Astrocyte (in vitro differentiated cells and primary cell): ENCODE data around the gene GLT8D1. TPM values are rescaled to one million over a fixed set of nuclear protein-coding genes. Genes with fewer than 3 reads are reported as not detected.

ENCODE experiments used
- DNase-seq: peaks from one replicate; pipeline ENCODE4 v3.0.0-alpha.2; 2010; ENCODE audit warnings: low read depth
- FAIRE-seq: peaks from 2 replicates; lab custom pipeline; 2011; peaks lifted over from hg19 to GRCh38; lab: Jason Lieb, UNC
- H2AFZ ChIP-seq: 2 replicates; pipeline ENCODE4 v1.6.0; 2012; ENCODE audit warnings: low read depth, low read length, inconsistent platforms
- H3K27ac ChIP-seq: 2 replicates; pipeline ENCODE4 v1.5.1; 2011; ENCODE audit warnings: low read depth, low read length, inconsistent platforms
- H3K27me3 ChIP-seq: 2 replicates; pipeline ENCODE4 v1.6.0; 2011; ENCODE audit warnings: low read length, inconsistent platforms; ENCODE audit not compliant: insufficient read depth
- H3K36me3 ChIP-seq: 2 replicates; pipeline ENCODE4 v1.5.1; 2011; ENCODE audit warnings: low read length, inconsistent platforms; ENCODE audit not compliant: insufficient read depth
- H3K4me1 ChIP-seq: 2 replicates; pipeline ENCODE4 v1.5.1; 2011; ENCODE audit warnings: low read length, inconsistent platforms; ENCODE audit not compliant: insufficient read depth
- H3K4me2 ChIP-seq: 2 replicates; pipeline ENCODE4 v1.6.0; 2012; ENCODE audit warnings: low read length, inconsistent platforms
- H3K4me3 ChIP-seq: 2 replicates; pipeline ENCODE4 v1.5.1; 2011; ENCODE audit warnings: low read depth, mild to moderate bottlenecking, low read length, inconsistent platforms; ENCODE audit not compliant: insufficient read depth
- H3K79me2 ChIP-seq: 2 replicates; pipeline ENCODE4 v1.6.0; 2012; ENCODE audit warnings: mild to moderate bottlenecking, low read length, inconsistent platforms; ENCODE audit not compliant: insufficient read depth
- H3K9ac ChIP-seq: 2 replicates; pipeline ENCODE4 v1.6.0; 2012; ENCODE audit warnings: mild to moderate bottlenecking, low read length, inconsistent platforms
- H3K9me3 ChIP-seq: 2 replicates; pipeline ENCODE4 v1.5.1; 2012; ENCODE audit warnings: low read depth, mild to moderate bottlenecking, low read length, inconsistent platforms; ENCODE audit not compliant: insufficient read depth
- H4K20me1 ChIP-seq: 2 replicates; pipeline ENCODE4 v1.6.0; 2012; ENCODE audit warnings: low read length, inconsistent platforms; ENCODE audit not compliant: insufficient read depth
- H3K27ac Mint-ChIP-seq: one replicate; pipeline ENCODE4 v1.8.0; 2021; ENCODE audit warnings: mild to moderate bottlenecking, mixed read lengths; ENCODE audit not compliant: unreplicated experiment
- H3K27me3 Mint-ChIP-seq: one replicate; pipeline ENCODE4 v1.8.0; 2021; ENCODE audit warnings: low read depth, mixed read lengths; ENCODE audit not compliant: unreplicated experiment
- H3K36me3 Mint-ChIP-seq: one replicate; pipeline ENCODE4 v1.8.0; 2021; ENCODE audit warnings: low read depth, mixed read lengths; ENCODE audit not compliant: unreplicated experiment
- H3K4me1 Mint-ChIP-seq: one replicate; pipeline ENCODE4 v1.8.0; 2021; ENCODE audit warnings: low read depth, mixed read lengths; ENCODE audit not compliant: unreplicated experiment
- H3K4me3 Mint-ChIP-seq: one replicate; pipeline ENCODE4 v1.8.0; 2021; ENCODE audit warnings: mild to moderate bottlenecking, moderate library complexity, mixed read lengths; ENCODE audit not compliant: unreplicated experiment
- H3K9me3 Mint-ChIP-seq: one replicate; pipeline ENCODE4 v1.8.0; 2021; ENCODE audit warnings: mild to moderate bottlenecking, mixed read lengths; ENCODE audit not compliant: unreplicated experiment
- EZH2 ChIP-seq: IDR thresholded peaks from 2 replicates; pipeline ENCODE4 v1.6.1; 2012; ENCODE audit warnings: mild to moderate bottlenecking, low read length, inconsistent platforms; ENCODE audit not compliant: insufficient read depth
- total RNA-seq: library from RNA; stranded (reverse); gene quantifications from 2 replicates; pipeline ENCODE4 v1.2.1, GENCODE V29; 2021
- TF ChIP-seq, protein P1 (sequence below): IDR thresholded peaks from 2 replicates; pipeline ENCODE4 v1.5.1; 2011; ENCODE audit warnings: low read depth, mild to moderate bottlenecking, inconsistent platforms, low read length, moderate library complexity; ENCODE audit not compliant: insufficient read depth

Gene GLT8D1
- total RNA-seq, 1 donor from 2014 or later, result 78.2 TPM

DNA sequence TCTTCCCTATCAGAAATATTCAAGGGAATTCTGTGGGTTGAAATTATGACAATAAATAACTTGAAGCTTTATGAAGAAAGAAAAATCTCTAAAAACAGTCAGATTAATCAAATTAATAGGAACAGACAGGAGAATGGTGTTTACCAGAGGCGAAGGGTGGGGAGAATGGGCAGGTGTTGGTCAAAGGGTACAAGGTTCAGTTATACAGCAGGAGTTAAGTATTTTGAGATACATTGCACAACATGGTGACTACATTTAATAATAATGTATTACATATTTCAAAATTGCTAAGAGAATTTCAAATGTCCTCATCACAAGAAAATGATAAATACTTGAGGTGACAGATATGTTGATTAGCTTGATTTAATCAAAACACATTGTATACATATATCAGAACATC lies 18.9 kb upstream of the GLT8D1 start:
- Mint-ChIP-seq H3K27me3 (no peaks in the 10 kb centered on the region), H3K36me3 (peaks cover 29% of the 10 kb centered on the region), H3K4me3 (no peak overlapping the region), H3K9me3 (peaks cover 18% of the 10 kb centered on the region), H3K4me1 (no peaks in the 10 kb centered on the region), H3K27ac (no peak overlapping the region)
- Histone ChIP-seq H4K20me1 (no peaks in the 10 kb centered on the region), H3K9me3 (no peaks in the 10 kb centered on the region), H3K4me1 (no peaks in the 10 kb centered on the region), H3K4me3 (no peak overlapping the region), H3K9ac (no peak overlapping the region), H3K27ac (no peak overlapping the region), H3K79me2 (no peaks in the 10 kb centered on the region), H3K27me3 (no peaks in the 10 kb centered on the region), H3K36me3 (peaks cover 3% of the 10 kb centered on the region), H3K4me2 (no peak overlapping the region), H2AFZ (no peak overlapping the region)
- no peak for FAIRE-seq
- TF ChIP-seq, protein P1, sequence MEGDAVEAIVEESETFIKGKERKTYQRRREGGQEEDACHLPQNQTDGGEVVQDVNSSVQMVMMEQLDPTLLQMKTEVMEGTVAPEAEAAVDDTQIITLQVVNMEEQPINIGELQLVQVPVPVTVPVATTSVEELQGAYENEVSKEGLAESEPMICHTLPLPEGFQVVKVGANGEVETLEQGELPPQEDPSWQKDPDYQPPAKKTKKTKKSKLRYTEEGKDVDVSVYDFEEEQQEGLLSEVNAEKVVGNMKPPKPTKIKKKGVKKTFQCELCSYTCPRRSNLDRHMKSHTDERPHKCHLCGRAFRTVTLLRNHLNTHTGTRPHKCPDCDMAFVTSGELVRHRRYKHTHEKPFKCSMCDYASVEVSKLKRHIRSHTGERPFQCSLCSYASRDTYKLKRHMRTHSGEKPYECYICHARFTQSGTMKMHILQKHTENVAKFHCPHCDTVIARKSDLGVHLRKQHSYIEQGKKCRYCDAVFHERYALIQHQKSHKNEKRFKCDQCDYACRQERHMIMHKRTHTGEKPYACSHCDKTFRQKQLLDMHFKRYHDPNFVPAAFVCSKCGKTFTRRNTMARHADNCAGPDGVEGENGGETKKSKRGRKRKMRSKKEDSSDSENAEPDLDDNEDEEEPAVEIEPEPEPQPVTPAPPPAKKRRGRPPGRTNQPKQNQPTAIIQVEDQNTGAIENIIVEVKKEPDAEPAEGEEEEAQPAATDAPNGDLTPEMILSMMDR, result no peak
- TF ChIP-seq EZH2, result no peak
- no peak for DNase-seq

DNA sequence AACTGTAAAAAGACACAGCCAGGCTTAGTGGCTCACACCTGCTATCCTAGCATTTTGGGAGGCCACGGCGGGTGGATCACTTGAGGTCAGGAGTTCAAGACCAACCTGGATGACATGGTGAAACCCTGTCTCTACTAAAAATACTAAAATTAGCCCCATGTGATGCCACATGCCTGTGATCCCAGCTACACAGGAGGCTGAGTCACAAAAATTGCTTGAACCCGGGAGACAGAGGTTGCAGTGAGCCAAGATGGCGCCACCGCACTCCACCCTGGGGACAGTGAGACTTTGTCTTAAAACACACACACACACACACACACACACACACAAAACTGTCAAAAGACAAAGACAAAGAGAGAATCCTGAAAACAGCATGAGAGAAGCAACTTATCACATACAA lies 18.3 kb upstream of the GLT8D1 start:
- Histone ChIP-seq H3K9me3 (no peaks in the 10 kb centered on the region), H4K20me1 (no peaks in the 10 kb centered on the region), H3K27me3 (no peaks in the 10 kb centered on the region), H3K36me3 (peaks cover 3% of the 10 kb centered on the region), H3K9ac (no peak overlapping the region), H3K4me1 (no peaks in the 10 kb centered on the region), H3K4me2 (no peak overlapping the region), H3K4me3 (no peak overlapping the region), H2AFZ (no peak overlapping the region), H3K27ac (no peak overlapping the region), H3K79me2 (no peaks in the 10 kb centered on the region)
- H3K27ac Mint-ChIP-seq, result no peak overlapping the region
- FAIRE-seq (no peak), DNase-seq (no peak)
- H3K4me1 Mint-ChIP-seq, result no peaks in the 10 kb centered on the region
- TF ChIP-seq, protein P1, result no peak
- TF ChIP-seq EZH2, result no peak
- no peak overlapping the region for H3K4me3 Mint-ChIP-seq
- H3K27me3 Mint-ChIP-seq, result no peaks in the 10 kb centered on the region
- H3K9me3 Mint-ChIP-seq, result peaks cover 15% of the 10 kb centered on the region
- H3K36me3 Mint-ChIP-seq, result peaks cover 27% of the 10 kb centered on the region

DNA sequence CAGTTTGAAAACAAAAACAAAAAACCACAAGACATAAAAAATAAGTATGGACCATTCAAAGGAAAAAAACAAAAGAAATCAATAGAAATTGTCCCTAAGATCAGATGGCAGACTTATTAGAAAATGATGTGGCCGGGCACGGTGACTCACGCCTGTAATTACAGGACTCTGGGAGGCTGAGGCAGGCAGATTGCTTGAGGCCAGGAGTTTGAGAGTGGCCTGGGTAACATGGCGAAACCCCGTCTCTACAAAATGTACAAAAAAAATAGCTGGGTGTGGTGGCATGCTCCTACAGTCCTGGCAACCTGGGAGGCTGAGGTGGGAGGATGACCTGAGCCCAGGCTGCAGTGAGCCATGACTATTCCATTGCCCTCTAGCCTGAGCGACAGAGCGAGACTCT lies 16.9 kb upstream of the GLT8D1 start:
- no peaks in the 10 kb centered on the region for H3K27me3 Mint-ChIP-seq
- TF ChIP-seq, protein P1, result no peak
- no peak for TF ChIP-seq EZH2

More for the DNA sequence above, 16.9 kb upstream of the GLT8D1 start:
- Mint-ChIP-seq H3K36me3 (peaks cover 17% of the 10 kb centered on the region), H3K4me3 (no peak overlapping the region), H3K4me1 (no peaks in the 10 kb centered on the region), H3K9me3 (peaks cover 6% of the 10 kb centered on the region), H3K27ac (no peak overlapping the region)
- Histone ChIP-seq H3K9me3 (no peaks in the 10 kb centered on the region), H3K4me2 (no peak overlapping the region), H4K20me1 (no peaks in the 10 kb centered on the region), H3K79me2 (no peaks in the 10 kb centered on the region), H3K27me3 (no peaks in the 10 kb centered on the region), H3K4me1 (no peaks in the 10 kb centered on the region), H3K4me3 (no peak overlapping the region), H2AFZ (no peak overlapping the region), H3K36me3 (no peaks in the 10 kb centered on the region), H3K27ac (no peak overlapping the region), H3K9ac (no peak overlapping the region)
- DNase-seq (no peak), FAIRE-seq (no peak)
